CD4-positive, alpha-beta memory T cell (primary cell): Measurements from ENCODE around the gene KAT7. TPM values are rescaled to one million over a fixed set of nuclear protein-coding genes. Genes with fewer than 3 reads are reported as not detected.

Experiments used
- CTCF ChIA-PET: fragments of 350-600 bp; sonication (Branson Sonifier 250); formaldehyde crosslinking; loops from one replicate; lab custom pipeline; 2021; ENCODE audit warnings: inconsistent platforms; ENCODE audit not compliant: partially characterized antibody; lab: Charles Lee
- POLR2A ChIA-PET: fragments of 350-600 bp; sonication (Branson Sonifier 250); formaldehyde crosslinking; loops from one replicate; lab custom pipeline; 2021; ENCODE audit not compliant: partially characterized antibody; lab: Charles Lee
- DNase-seq, 5 donors: peaks; one replicate each; pipeline versions ENCODE4 v3.0.0 to v3.0.0-alpha.2; 2020 to 2022; ENCODE audit warnings: mixed read lengths in 1 of 5
- H3K27ac ChIP-seq: one replicate; pipeline ENCODE4 v1.7.0; 2013; ENCODE audit warnings: low read depth, low read length
- H3K27me3 ChIP-seq: 2 replicates; pipeline ENCODE4 v1.7.0; 2013; ENCODE audit warnings: mild to moderate bottlenecking, low read length, moderate library complexity; ENCODE audit not compliant: insufficient read depth
- H3K36me3 ChIP-seq: 2 replicates; pipeline ENCODE4 v1.7.0; 2013; ENCODE audit warnings: mild to moderate bottlenecking, low read length, moderate library complexity; ENCODE audit not compliant: insufficient read depth
- H3K4me1 ChIP-seq: 2 replicates; pipeline ENCODE4 v1.7.0; 2013; ENCODE audit warnings: mild to moderate bottlenecking, low read length, moderate library complexity; ENCODE audit not compliant: insufficient read depth
- H3K4me3 ChIP-seq, 2 donors: one replicate each; pipeline ENCODE4 v1.7.0; 2013; ENCODE audit warnings: low read length in 2 of 2, mild to moderate bottlenecking in 1 of 2
- H3K9me3 ChIP-seq, 2 donors: one replicate each; pipeline ENCODE4 v1.7.0; 2013; ENCODE audit warnings: low read length in 2 of 2, control low read depth in 1 of 2; ENCODE audit not compliant: control insufficient read depth in 1 of 2
- H3K27ac Mint-ChIP-seq, 7 donors: one replicate each; pipeline ENCODE4 v1.8.0; 2020 to 2021; ENCODE audit warnings: mixed read lengths in 7 of 7, mild to moderate bottlenecking in 6 of 7, inconsistent platforms in 3 of 7, moderate library complexity in 3 of 7
- H3K27me3 Mint-ChIP-seq, 2 donors: one replicate each; pipeline ENCODE4 v1.8.0; 2020 to 2021; ENCODE audit warnings: mixed read lengths in 2 of 2
- H3K36me3 Mint-ChIP-seq, 2 donors: one replicate each; pipeline ENCODE4 v1.8.0; 2020 to 2021; ENCODE audit warnings: mixed read lengths in 2 of 2, inconsistent platforms in 1 of 2, mild to moderate bottlenecking in 1 of 2
- H3K4me1 Mint-ChIP-seq, 4 donors: one replicate each; pipeline ENCODE4 v1.8.0; 2020 to 2021; ENCODE audit warnings: mixed read lengths in 4 of 4, mild to moderate bottlenecking in 1 of 4
- H3K4me3 Mint-ChIP-seq, 8 donors: one replicate each; pipeline ENCODE4 v1.8.0; 2020 to 2021; ENCODE audit warnings: mixed read lengths in 8 of 8, mild to moderate bottlenecking in 7 of 8, moderate library complexity in 6 of 8, inconsistent platforms in 3 of 8
- H3K9me3 Mint-ChIP-seq, 8 donors: one replicate each; pipeline ENCODE4 v1.8.0; 2020 to 2021; ENCODE audit warnings: mixed read lengths in 8 of 8, mild to moderate bottlenecking in 5 of 8, inconsistent platforms in 3 of 8, moderate library complexity in 1 of 8
- intact Hi-C: fragments of 100-400 bp; cut with micrococcal nuclease; formaldehyde crosslinking; loops from one replicate; pipeline ENCODE4 v1.15.1; 2023
- polyA plus RNA-seq, 2 donors: library from polyadenylated mRNA; unstranded; fragments of 300-500 nt; fragmentation: Illumina TruSeq; gene quantifications; one replicate each; pipeline ENCODE4 v1.2.3, GENCODE V29; 2021
- total RNA-seq, 2 experiments: library from RNA; stranded (reverse); gene quantifications; one replicate each; pipeline ENCODE4 v1.2.3, GENCODE V29; 2021

The KAT7 gene
- total and polyA plus RNA-seq, 4 experiments from 2014 or later, result 37.6 to 120 (median 85.1) TPM

- Histone ChIP-seq H3K27ac (no peak overlapping the region), H3K9me3 (no peaks in the 10 kb centered on the region), H3K4me1 (peaks cover 14% of the 10 kb centered on the region), H3K4me3 (no peak overlapping the region), H3K27me3 (no peaks in the 10 kb centered on the region), H3K36me3 (no peaks in the 10 kb centered on the region)
- peaks cover 1 to 6% of the 10 kb centered on the region in 2 donors for H3K27me3 Mint-ChIP-seq
- no peak overlapping the region for H3K4me3 Mint-ChIP-seq
- no peaks in the 10 kb centered on the region for H3K36me3 Mint-ChIP-seq
- ChIA-PET CTCF (interaction anchor here (14.7 kb wide), 1 partner anchor 128 kb away, joined by 195 read pairs; the partner anchor contains the start of gene DLX3), POLR2A (no interaction called here)
- DNase-seq, result no peak
- H3K4me1 Mint-ChIP-seq, result peaks cover 9 to 15% (median 13%) of the 10 kb centered on the region in 4 donors
- no peaks in the 10 kb centered on the region for H3K9me3 Mint-ChIP-seq
- H3K27ac Mint-ChIP-seq, result no peak overlapping the region
- intact Hi-C loops, result no loop called here
Measured at GRCh38 chr17:49869038-49869374, 80.5 kb downstream of the KAT7 start.

GRCh38 chr17:49870298-49870697 lies 81.8 kb downstream of the KAT7 start:
- Histone ChIP-seq H3K27ac (no peak overlapping the region), H3K4me3 (no peak overlapping the region), H3K4me1 (peaks cover 14% of the 10 kb centered on the region), H3K9me3 (no peaks in the 10 kb centered on the region), H3K27me3 (no peaks in the 10 kb centered on the region), H3K36me3 (no peaks in the 10 kb centered on the region)
- intact Hi-C loops, result no loop called here
- Mint-ChIP-seq H3K9me3 (no peaks in the 10 kb centered on the region), H3K4me3 (no peak overlapping the region), H3K27me3 (peaks cover 1 to 8% of the 10 kb centered on the region in 2 donors), H3K36me3 (no peaks in the 10 kb centered on the region), H3K27ac (peak overlapping the region in 1 of 7 donors; percentile 70), H3K4me1 (peaks cover 9 to 22% (median 13%) of the 10 kb centered on the region in 4 donors)
- no peak for DNase-seq
- ChIA-PET CTCF (interaction anchor here (1.5 kb wide), 1 partner anchor 128 kb away, joined by 3 read pairs; no protein-coding TSS in a partner anchor), POLR2A (no interaction called here)

GRCh38 chr17:49871211-49871610 lies 82.7 kb downstream of the KAT7 start:
- H3K9me3 Mint-ChIP-seq, result no peaks in the 10 kb centered on the region
- intact Hi-C loops, result no loop called here
- Histone ChIP-seq H3K27me3 (no peaks in the 10 kb centered on the region), H3K4me1 (peaks cover 14% of the 10 kb centered on the region), H3K9me3 (no peaks in the 10 kb centered on the region), H3K4me3 (no peak overlapping the region), H3K27ac (no peak overlapping the region), H3K36me3 (no peaks in the 10 kb centered on the region)
- DNase-seq, result no peak
- H3K36me3 Mint-ChIP-seq, result no peaks in the 10 kb centered on the region
- ChIA-PET POLR2A (no interaction called here), CTCF (interaction anchor here (1.4 to 1.5 kb wide), 3 partner anchors 9 to 127 kb away, joined by 3 to 6 read pairs (median 4); no protein-coding TSS in a partner anchor)
- no peak overlapping the region for H3K27ac Mint-ChIP-seq
- peaks cover 9 to 22% (median 13%) of the 10 kb centered on the region in 4 donors for H3K4me1 Mint-ChIP-seq
- H3K4me3 Mint-ChIP-seq, result no peak overlapping the region
- H3K27me3 Mint-ChIP-seq, result peaks cover 1 to 8% of the 10 kb centered on the region in 2 donors

- peaks cover 1 to 11% of the 10 kb centered on the region in 2 donors for H3K27me3 Mint-ChIP-seq
Measured at GRCh38 chr17:49872754-49873377, 84.4 kb downstream of the KAT7 start.

GRCh38 chr17:49873466-49873865 lies 85.0 kb downstream of the KAT7 start:
- ChIA-PET CTCF (interaction anchor here (8.7 kb wide), 1 partner anchor 124 kb away, joined by 95 read pairs; the partner anchor contains the start of gene DLX3), POLR2A (no interaction called here)
- intact Hi-C loops, result no loop called here
- peaks cover 14% of the 10 kb centered on the region for H3K4me1 ChIP-seq
- H3K36me3 ChIP-seq, result no peaks in the 10 kb centered on the region
- Mint-ChIP-seq H3K36me3 (no peaks in the 10 kb centered on the region), H3K9me3 (no peaks in the 10 kb centered on the region), H3K27ac (peak overlapping the region in 3 of 7 donors; percentile 7 to 57 (median 19)), H3K4me3 (peak overlapping the region in 1 of 8 donors; percentile 29), H3K27me3 (peaks cover 5 to 13% of the 10 kb centered on the region in 2 donors), H3K4me1 (peaks cover 9 to 22% (median 13%) of the 10 kb centered on the region in 4 donors)
- H3K4me3 ChIP-seq, result no peak overlapping the region
- H3K27ac ChIP-seq, result no peak overlapping the region
- no peaks in the 10 kb centered on the region for H3K27me3 ChIP-seq
- no peaks in the 10 kb centered on the region for H3K9me3 ChIP-seq
- DNase-seq, result no peak

More at GRCh38 chr17:49872754-49873377, 84.4 kb downstream of the KAT7 start:
- no peak for DNase-seq
- intact Hi-C loops, result no loop called here
- no peaks in the 10 kb centered on the region for H3K27me3 ChIP-seq
- H3K27ac ChIP-seq, result no peak overlapping the region
- no peaks in the 10 kb centered on the region for H3K36me3 ChIP-seq
- Mint-ChIP-seq H3K4me1 (peaks cover 9 to 22% (median 13%) of the 10 kb centered on the region in 4 donors), H3K27ac (peak overlapping the region in 3 of 7 donors; percentile 8 to 59 (median 57)), H3K9me3 (no peaks in the 10 kb centered on the region), H3K4me3 (peak overlapping the region in 3 of 8 donors; percentile 13 to 43 (median 17)), H3K36me3 (no peaks in the 10 kb centered on the region)
- POLR2A ChIA-PET, result no interaction called here
- CTCF ChIA-PET, result interaction anchor here (1.4 to 8.7 kb wide), 2 partner anchors 124 kb away, joined by 6 to 95 read pairs; partner anchors contain the start of gene DLX3
- no peak overlapping the region for H3K4me3 ChIP-seq
- H3K9me3 ChIP-seq, result no peaks in the 10 kb centered on the region
- peaks cover 14% of the 10 kb centered on the region for H3K4me1 ChIP-seq

GRCh38 chr17:49873926-49874325 lies 85.4 kb downstream of the KAT7 start:
- CTCF ChIA-PET, result interaction anchor here (8.7 kb wide), 1 partner anchor 123 kb away, joined by 95 read pairs; the partner anchor contains the start of gene DLX3
- intact Hi-C loops, result no loop called here
- Histone ChIP-seq H3K36me3 (no peaks in the 10 kb centered on the region), H3K9me3 (no peaks in the 10 kb centered on the region), H3K27me3 (no peaks in the 10 kb centered on the region), H3K4me1 (peaks cover 14% of the 10 kb centered on the region), H3K4me3 (no peak overlapping the region), H3K27ac (no peak overlapping the region)
- H3K4me3 Mint-ChIP-seq, result no peak overlapping the region
- H3K27me3 Mint-ChIP-seq, result peaks cover 6 to 16% of the 10 kb centered on the region in 2 donors
- POLR2A ChIA-PET, result no interaction called here
- H3K27ac Mint-ChIP-seq, result peak overlapping the region in 2 of 7 donors; percentile 7 to 19
- peaks cover 9 to 22% (median 13%) of the 10 kb centered on the region in 4 donors for H3K4me1 Mint-ChIP-seq
- H3K36me3 Mint-ChIP-seq, result no peaks in the 10 kb centered on the region
- no peak for DNase-seq
- H3K9me3 Mint-ChIP-seq, result no peaks in the 10 kb centered on the region

- H3K4me1 Mint-ChIP-seq, result peaks cover 9 to 22% (median 13%) of the 10 kb centered on the region in 4 donors
- no peaks in the 10 kb centered on the region for H3K36me3 Mint-ChIP-seq
- peaks cover 13 to 22% of the 10 kb centered on the region in 2 donors for H3K27me3 Mint-ChIP-seq
- H3K4me3 Mint-ChIP-seq, result no peak overlapping the region
- no peak for DNase-seq
- H3K27ac ChIP-seq, result no peak overlapping the region
- intact Hi-C loops, result no loop called here
- no peaks in the 10 kb centered on the region for H3K9me3 Mint-ChIP-seq
- peaks cover 14% of the 10 kb centered on the region for H3K4me1 ChIP-seq
- ChIA-PET POLR2A (no interaction called here), CTCF (interaction anchor here (8.7 kb wide), 1 partner anchor 122 kb away, joined by 95 read pairs; the partner anchor contains the start of gene DLX3)
- H3K4me3 ChIP-seq, result no peak overlapping the region
- H3K9me3 ChIP-seq, result no peaks in the 10 kb centered on the region
- peak overlapping the region in 2 of 7 donors; percentile 36 to 50 for H3K27ac Mint-ChIP-seq
- no peaks in the 10 kb centered on the region for H3K36me3 ChIP-seq
- peaks cover 6% of the 10 kb centered on the region for H3K27me3 ChIP-seq
Measured at GRCh38 chr17:49874911-49875310, 86.4 kb downstream of the KAT7 start.
